Fibroblast of lung (primary cell): ENCODE data around the gene MINPP1. TPM values are rescaled to one million over a fixed set of nuclear protein-coding genes. Genes with fewer than 3 reads are reported as not detected.
A peak's percentile ranks its signal among the peaks of the same experiment; 100 is the strongest.
"Not testable (repeated sequence)": the region's sequence is repeated elsewhere in the genome, so short reads cannot be mapped to it uniquely, and the experiment has no call there.

ENCODE experiments used
- DNase-seq, 2 donors: peaks; one replicate each; pipeline versions ENCODE4 v3.0.0 to v3.0.0-alpha.2; 2010; ENCODE audit warnings: low read depth in 2 of 2
- H2AFZ ChIP-seq: 2 replicates; pipeline ENCODE4 v1.5.1; 2012; ENCODE audit warnings: low read length, control low read depth, inconsistent platforms
- H3K27ac ChIP-seq: 2 replicates; pipeline ENCODE4 v1.5.1; 2011; ENCODE audit warnings: low read length, control low read depth; ENCODE audit not compliant: insufficient read depth
- H3K27me3 ChIP-seq: 2 replicates; pipeline ENCODE4 v1.5.1; 2011; ENCODE audit warnings: mild to moderate bottlenecking, low read length; ENCODE audit not compliant: control insufficient read depth, insufficient read depth
- H3K36me3 ChIP-seq: 2 replicates; pipeline ENCODE4 v1.5.1; 2011; ENCODE audit warnings: low read length; ENCODE audit not compliant: control insufficient read depth, insufficient read depth
- H3K4me1 ChIP-seq: 2 replicates; pipeline ENCODE4 v1.5.1; 2011; ENCODE audit warnings: low read length; ENCODE audit not compliant: control insufficient read depth, insufficient read depth; ENCODE audit errors: extremely low read depth
- H3K4me2 ChIP-seq: 2 replicates; pipeline ENCODE4 v1.5.1; 2011; ENCODE audit warnings: low read length, control low read depth; ENCODE audit not compliant: insufficient read depth; ENCODE audit errors: extremely low read depth
- H3K4me3 ChIP-seq, 4 experiments: fragments of 200-600 bp in 1 of 4; sonication (generic) in 1 of 4; replicated peaks in 1 of 4; 2 replicates each; pipeline ENCODE4 v1.5.1; 2011 to 2016; ENCODE audit warnings: low read length in 4 of 4, low read depth in 3 of 4, mild to moderate bottlenecking in 3 of 4, control low read depth in 2 of 4, inconsistent platforms in 1 of 4, mixed read lengths in 1 of 4; ENCODE audit not compliant: insufficient read depth in 1 of 4; ENCODE audit errors: control extremely low read depth in 1 of 4
- H3K79me2 ChIP-seq: 2 replicates; pipeline ENCODE4 v1.5.1; 2012; ENCODE audit warnings: mild to moderate bottlenecking, low read length, inconsistent platforms; ENCODE audit not compliant: control insufficient read depth, insufficient read depth
- H3K9ac ChIP-seq: 2 replicates; pipeline ENCODE4 v1.5.1; 2011; ENCODE audit warnings: mild to moderate bottlenecking, low read length, control low read depth; ENCODE audit not compliant: insufficient read depth
- H3K9me3 ChIP-seq: 2 replicates; pipeline ENCODE4 v1.5.1; 2012; ENCODE audit warnings: low read depth, low read length; ENCODE audit not compliant: control insufficient read depth, insufficient read depth
- H4K20me1 ChIP-seq: 2 replicates; pipeline ENCODE4 v1.5.1; 2011; ENCODE audit warnings: low read length; ENCODE audit not compliant: control insufficient read depth, insufficient read depth; ENCODE audit errors: extremely low read depth
- CTCF ChIP-seq, 2 donors: IDR thresholded peaks in 1 of 2; conservative IDR thresholded peaks in 1 of 2; 1 replicate in 1 of 2; 2 replicates in 1 of 2; pipeline ENCODE4 v1.5.1; 2011 to 2012; ENCODE audit warnings: low read length in 2 of 2, control low read depth in 1 of 2, inconsistent platforms in 1 of 2, low read depth in 1 of 2, mild to moderate bottlenecking in 1 of 2
- EZH2 ChIP-seq: IDR thresholded peaks from 2 replicates; pipeline ENCODE4 v1.5.1; 2012; ENCODE audit warnings: low read length, control low read depth, mild to moderate bottlenecking; ENCODE audit errors: missing control alignments
- polyA plus RNA-seq, 2 donors: library from polyadenylated mRNA; depleted of rRNA in 1 of 2; stranded (reverse) in 1 of 2; unstranded in 1 of 2; fragments of >200 nt; gene quantifications; 2 replicates each; pipeline ENCODE4 v1.2.1, GENCODE V29; 2011 to 2012; ENCODE audit warnings: missing spikeins in 1 of 2
- total RNA-seq: library from RNA; depleted of rRNA; stranded (reverse); fragments of >200 nt; gene quantifications from 2 replicates; pipeline ENCODE4 v1.2.1, GENCODE V29; 2014

Gene MINPP1
- total and polyA plus RNA-seq, 2 donors (not counting 1 experiment from before 2014, with no cell fraction given) = 18.5 to 24.4 TPM

GRCh38 chr10:87589645-87590051 is 85.0 kb downstream of the MINPP1 start:
- H4K20me1 ChIP-seq = no peaks in the 10 kb centered on the region
- H3K9ac ChIP-seq = no peak overlapping the region
- no peaks in the 10 kb centered on the region for H3K27me3 ChIP-seq
- DNase-seq = peak in 1 of 2 donors; percentile 62
- no peaks in the 10 kb centered on the region for H3K9me3 ChIP-seq
- H3K4me1 ChIP-seq = peaks cover 8% of the 10 kb centered on the region
- peak overlapping the region; percentile 9 for H3K27ac ChIP-seq
- peak overlapping the region; percentile 29 for H3K4me2 ChIP-seq
- TF ChIP-seq CTCF (conservative IDR thresholded peaks at IDR 0.05 in 1 of 2, IDR thresholded peaks at IDR 0.05 in 1 of 2; ENCODE audit: low read depth in 1 of 2, low read length in 2 of 2) = no peak
- TF ChIP-seq EZH2 = no peak
- H3K79me2 ChIP-seq = no peaks in the 10 kb centered on the region
- peak overlapping the region; percentile 53 for H2AFZ ChIP-seq
- H3K4me3 ChIP-seq = no peak overlapping the region
- H3K36me3 ChIP-seq = no peaks in the 10 kb centered on the region

- no peaks in the 10 kb centered on the region for H3K36me3 ChIP-seq
- no peak overlapping the region for H3K9ac ChIP-seq
- TF ChIP-seq CTCF (conservative IDR thresholded peaks at IDR 0.05 in 1 of 2, IDR thresholded peaks at IDR 0.05 in 1 of 2; ENCODE audit: low read depth in 1 of 2, low read length in 2 of 2) (no peak), EZH2 (no peak)
- no peaks in the 10 kb centered on the region for H4K20me1 ChIP-seq
- peak in 1 of 2 donors; percentile 54 for DNase-seq
- peaks cover 8% of the 10 kb centered on the region for H3K4me1 ChIP-seq
- H3K9me3 ChIP-seq = no peaks in the 10 kb centered on the region
- H3K4me3 ChIP-seq = no peak overlapping the region
- no peak overlapping the region for H3K27ac ChIP-seq
- H3K27me3 ChIP-seq = no peaks in the 10 kb centered on the region
- no peaks in the 10 kb centered on the region for H3K79me2 ChIP-seq
- no peak overlapping the region for H2AFZ ChIP-seq
- H3K4me2 ChIP-seq = peak overlapping the region; percentile 32
These were observed 86.3 kb downstream of the MINPP1 start for GRCh38 chr10:87590705-87591588.

- TF ChIP-seq EZH2 = no peak
- no peak for TF ChIP-seq CTCF (conservative IDR thresholded peaks at IDR 0.05 in 1 of 2, IDR thresholded peaks at IDR 0.05 in 1 of 2; ENCODE audit: low read depth in 1 of 2, low read length in 2 of 2)
- Histone ChIP-seq H3K27me3 (no peaks in the 10 kb centered on the region), H3K9ac (no peak overlapping the region), H3K4me3 (no peak overlapping the region), H3K9me3 (no peaks in the 10 kb centered on the region), H3K36me3 (no peaks in the 10 kb centered on the region), H2AFZ (no peak overlapping the region), H3K4me2 (peak overlapping the region; percentile 32), H3K4me1 (peaks cover 8% of the 10 kb centered on the region), H3K27ac (no peak overlapping the region), H4K20me1 (no peaks in the 10 kb centered on the region), H3K79me2 (no peaks in the 10 kb centered on the region)
- DNase-seq = no peak
These were observed 86.8 kb downstream of the MINPP1 start for GRCh38 chr10:87591589-87591886.

- not testable (repeated sequence) for H2AFZ ChIP-seq, H3K9ac ChIP-seq, H3K9me3 ChIP-seq, H3K4me3 ChIP-seq, H3K36me3 ChIP-seq, H3K27ac ChIP-seq, H3K79me2 ChIP-seq, H3K4me2 ChIP-seq, DNase-seq, H4K20me1 ChIP-seq, H3K4me1 ChIP-seq, H3K27me3 ChIP-seq
These were observed 88.2 kb downstream of the MINPP1 start for GRCh38 chr10:87592920-87593319.
